AG09309 (cell line): Measurements from ENCODE around the gene CKAP4.

Source experiments
- DNase-seq: peaks from one replicate; pipeline ENCODE4 v3.0.0-alpha.2; 2010; ENCODE audit warnings: low read depth
- H3K4me3 ChIP-seq: 2 replicates; pipeline ENCODE4 v1.5.1; 2011; ENCODE audit warnings: mild to moderate bottlenecking, low read depth, low read length, moderate library complexity; ENCODE audit not compliant: control insufficient read depth
- CTCF ChIP-seq: IDR thresholded peaks from 2 replicates; pipeline ENCODE4 v1.5.1; 2011; ENCODE audit warnings: mild to moderate bottlenecking, low read depth, low read length, inconsistent platforms; ENCODE audit not compliant: insufficient read depth, control insufficient read depth; ENCODE audit errors: missing control alignments

CKAP4 gene

GRCh38 chr12:106251631-106252455 lies 4.0 kb upstream of the CKAP4 start:
- no peak for TF ChIP-seq CTCF
- no peak overlapping the region for H3K4me3 ChIP-seq
- no peak for DNase-seq

- DNase-seq = no peak
- no peak overlapping the region for H3K4me3 ChIP-seq
Measured at GRCh38 chr12:106249411-106250135, 1.8 kb upstream of the CKAP4 start.

GRCh38 chr12:106248846-106249371 lies 1.1 kb upstream of the CKAP4 start:
- H3K4me3 ChIP-seq = peak overlapping the region; percentile 57
- TF ChIP-seq CTCF = no peak
- DNase-seq = no peak

More at GRCh38 chr12:106249411-106250135, 1.8 kb upstream of the CKAP4 start:
- no peak for TF ChIP-seq CTCF

GRCh38 chr12:106248312-106248845 lies 559 bp upstream of the CKAP4 start:
- DNase-seq = no peak
- TF ChIP-seq CTCF = no peak
- H3K4me3 ChIP-seq = peak overlapping the region; percentile 57

- H3K4me3 ChIP-seq = peak overlapping the region; percentile 65
- TF ChIP-seq CTCF = peak; percentile 9
- no peak for DNase-seq
Measured at GRCh38 chr12:106246891-106247673, 738 bp downstream of the CKAP4 start.

- no peak for DNase-seq
- H3K4me3 ChIP-seq = peak overlapping the region; percentile 65
- TF ChIP-seq CTCF = no peak
Measured at GRCh38 chr12:106245767-106246166, 2.1 kb downstream of the CKAP4 start.
